GM21367 (cell line): ENCODE results near the gene KCNIP4.
"Not testable (repeated sequence)": the region's sequence is repeated elsewhere in the genome, so short reads cannot be mapped to it uniquely, and the experiment has no call there.

Experiments used
- ATAC-seq: cut with Tn5 transposase; IDR thresholded peaks from one replicate; pipeline ENCODE4 v1.9.1; 2021; ENCODE audit not compliant: unreplicated experiment

KCNIP4 gene

DNA sequence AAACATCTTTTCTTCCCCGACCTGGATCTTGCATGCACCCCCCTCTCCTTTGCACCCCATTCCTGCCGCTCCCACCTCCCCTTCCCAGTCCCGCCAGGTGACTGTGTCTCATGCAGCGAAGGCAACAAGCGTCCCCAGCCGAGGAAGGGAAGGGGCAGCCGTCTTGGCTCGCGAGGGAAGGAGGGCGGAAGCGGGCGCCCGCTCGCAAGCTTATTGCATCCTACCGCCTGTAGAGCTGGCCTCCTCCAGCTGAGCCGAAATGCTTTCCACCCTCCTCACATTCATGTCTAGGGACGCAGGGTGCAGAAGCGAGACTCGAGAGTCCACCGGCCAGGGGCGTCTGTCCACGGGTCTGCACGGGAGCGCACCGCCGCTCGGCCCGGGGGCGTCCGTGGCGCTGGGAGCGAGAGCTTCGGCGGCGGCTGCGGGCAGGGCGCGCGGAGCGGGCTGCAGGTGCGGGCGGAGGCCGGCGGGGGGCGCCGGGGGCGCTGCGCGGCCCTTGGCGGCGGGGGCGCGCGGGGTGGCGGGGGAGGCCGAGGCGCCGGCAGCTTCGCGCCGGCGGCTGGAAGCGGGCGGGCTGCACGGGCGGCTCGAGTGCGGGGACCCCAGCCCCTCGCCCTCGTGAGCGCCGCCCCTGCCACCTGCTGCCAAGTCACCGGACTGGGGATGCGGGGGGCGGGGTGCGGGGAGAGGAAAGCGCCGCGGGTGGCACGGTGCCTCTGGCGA is at the start of gene KCNIP4:
KCNIP4 (minus strand) TSS at position 426 of the 726 bp plus-strand sequence.
- ATAC-seq: no peak

DNA sequence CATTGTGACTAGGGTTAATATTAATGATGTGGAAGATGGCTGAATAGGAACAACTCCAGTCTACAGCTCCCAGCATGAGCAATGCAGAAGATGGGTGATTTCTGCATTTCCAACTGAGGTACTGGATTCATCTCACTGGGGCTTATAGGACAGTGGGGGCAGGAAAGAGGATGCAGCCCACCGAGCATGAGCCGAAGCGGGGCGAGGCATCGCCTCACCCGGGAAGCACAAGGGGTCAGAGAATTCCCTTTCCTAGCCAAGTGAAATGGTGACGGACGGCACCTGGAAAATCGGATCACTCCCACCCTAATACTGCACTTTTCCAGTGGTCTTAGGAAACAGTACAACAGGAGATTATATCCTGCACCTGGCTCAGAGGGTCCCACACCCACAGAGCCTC is 48.0 kb upstream of the KCNIP4 start:
- ATAC-seq: not testable (repeated sequence)

DNA sequence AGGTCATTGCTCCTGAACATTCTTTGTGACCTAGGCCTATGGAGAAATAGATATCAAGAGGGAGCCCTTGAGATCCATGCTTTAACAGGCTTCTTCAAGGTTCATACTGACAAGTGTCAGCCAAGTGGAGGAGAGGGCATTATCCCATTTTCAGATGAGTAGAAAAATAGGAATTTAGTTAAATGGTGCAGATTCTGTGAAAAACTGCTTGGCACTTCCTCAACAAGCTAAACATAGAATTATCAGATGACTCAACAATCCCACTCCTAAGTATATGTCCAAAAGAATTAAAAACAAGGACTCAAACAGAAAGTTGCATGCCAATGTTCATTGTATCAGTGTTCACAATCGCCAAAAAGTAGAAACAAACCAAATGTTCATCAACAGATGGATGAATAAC is 43.8 kb upstream of the KCNIP4 start:
- no peak for ATAC-seq

DNA sequence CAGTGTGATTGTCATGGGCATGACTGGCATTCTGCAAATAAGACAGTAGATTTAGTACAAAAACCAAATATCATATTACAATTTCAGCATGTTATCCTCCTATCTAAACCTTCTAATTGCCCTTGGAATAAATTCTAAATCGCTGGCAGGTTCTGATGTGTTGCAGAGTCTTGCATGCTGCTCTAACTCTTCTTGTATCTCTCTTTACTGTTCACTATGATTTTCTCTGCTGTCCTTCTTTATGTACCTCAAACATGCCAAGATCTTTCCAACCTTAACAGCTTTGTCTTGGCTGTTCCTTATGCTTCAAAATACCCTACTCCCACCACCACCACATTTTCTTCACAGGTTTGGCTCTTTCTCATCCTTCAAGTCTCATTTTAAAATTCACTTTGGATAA is 43.0 kb upstream of the KCNIP4 start:
- ATAC-seq: no peak

DNA sequence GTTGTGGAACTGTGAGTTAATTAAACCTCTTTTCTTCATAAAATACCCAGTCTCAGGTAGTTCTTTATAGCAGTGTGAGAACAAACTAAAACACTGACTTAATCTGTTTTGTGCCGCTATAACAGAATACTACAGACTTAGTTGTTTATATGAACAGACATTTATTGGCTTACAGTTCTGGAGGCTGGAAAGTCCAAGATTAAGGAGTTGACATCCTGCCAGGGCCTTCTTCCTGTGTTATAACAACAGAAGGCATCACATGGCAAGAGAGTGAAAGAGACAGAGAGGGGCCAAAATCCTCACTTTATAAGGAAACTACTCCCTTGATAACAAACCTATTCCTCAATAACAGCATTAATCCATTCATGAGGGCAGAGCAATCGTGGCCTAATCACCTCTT is 42.5 kb upstream of the KCNIP4 start:
- no peak for ATAC-seq

DNA sequence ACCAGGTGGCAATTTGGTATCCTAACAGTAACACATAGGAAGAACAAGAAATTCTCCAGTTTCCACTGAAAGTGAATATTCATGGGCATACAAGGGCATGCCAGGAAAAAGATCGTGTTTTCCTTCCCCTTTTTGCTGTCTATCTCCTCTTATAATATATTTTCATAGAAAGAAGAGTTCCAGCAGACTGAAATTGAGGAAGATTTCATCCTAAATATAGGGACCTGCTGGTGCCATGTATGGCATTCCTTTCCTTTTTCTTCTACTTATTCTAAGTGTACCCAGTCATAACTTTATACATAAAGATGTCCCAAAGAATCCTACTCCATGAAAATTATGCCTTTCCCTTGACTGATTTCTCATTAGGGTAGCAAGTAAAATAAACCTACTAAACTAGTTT is 40.8 kb upstream of the KCNIP4 start:
- ATAC-seq: no peak

DNA sequence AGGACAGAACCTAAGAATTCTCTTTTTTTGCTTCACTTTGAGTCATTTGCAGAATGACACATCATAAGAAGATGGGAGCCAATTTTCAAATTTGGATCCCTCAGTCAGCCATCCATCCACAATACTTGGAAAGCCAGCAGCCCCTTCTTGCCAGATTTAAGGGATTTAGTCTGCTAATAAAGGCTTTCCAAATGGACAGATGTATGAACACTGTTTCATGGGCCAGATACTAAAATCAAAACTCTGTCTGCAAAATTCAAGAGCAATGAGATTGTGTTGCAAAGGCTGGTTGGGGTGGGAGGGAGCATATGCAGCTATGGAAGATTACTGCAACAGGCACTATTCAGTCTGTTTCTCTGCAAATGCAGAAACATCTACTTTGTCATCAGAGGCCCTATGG is 37.7 kb upstream of the KCNIP4 start:
- ATAC-seq: no peak

DNA sequence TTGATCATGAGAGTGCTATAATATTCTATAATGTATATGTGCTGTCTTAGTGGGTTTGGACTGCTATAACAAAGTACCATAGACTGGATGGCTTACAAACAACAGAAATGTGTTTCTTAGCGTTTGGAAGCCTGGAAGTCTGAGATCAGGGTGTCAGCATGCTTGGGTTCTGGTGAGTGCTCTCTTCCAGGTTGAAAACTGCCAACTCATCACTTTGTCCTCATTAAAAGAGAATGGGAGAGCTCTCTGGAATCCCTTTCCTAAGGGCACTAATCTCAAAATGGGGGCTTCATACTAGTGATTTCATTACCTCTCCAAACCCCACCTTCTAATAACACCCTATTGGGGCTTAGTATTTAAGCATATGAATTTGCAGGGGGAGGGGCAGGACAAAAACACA is 33.5 kb upstream of the KCNIP4 start:
- no peak for ATAC-seq

DNA sequence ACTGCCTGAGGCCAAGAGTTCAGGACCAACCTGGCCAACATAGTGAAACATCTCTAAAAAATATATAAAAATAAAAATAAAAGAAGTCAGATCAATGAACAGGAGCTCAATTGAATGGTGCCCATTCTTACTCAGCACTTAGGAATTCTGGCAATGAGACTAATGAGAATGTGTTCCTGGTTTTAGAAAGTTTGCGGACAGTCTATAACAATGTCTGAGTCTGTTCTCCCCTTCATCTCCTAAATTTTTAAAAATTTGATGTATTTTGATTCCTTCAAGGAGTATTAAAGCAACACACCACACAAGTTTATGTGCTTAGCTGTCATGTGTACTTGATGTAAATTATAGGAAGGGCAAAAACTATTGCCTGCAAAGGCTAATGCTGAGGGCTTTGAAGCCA is 30.6 kb upstream of the KCNIP4 start:
- ATAC-seq: no peak

DNA sequence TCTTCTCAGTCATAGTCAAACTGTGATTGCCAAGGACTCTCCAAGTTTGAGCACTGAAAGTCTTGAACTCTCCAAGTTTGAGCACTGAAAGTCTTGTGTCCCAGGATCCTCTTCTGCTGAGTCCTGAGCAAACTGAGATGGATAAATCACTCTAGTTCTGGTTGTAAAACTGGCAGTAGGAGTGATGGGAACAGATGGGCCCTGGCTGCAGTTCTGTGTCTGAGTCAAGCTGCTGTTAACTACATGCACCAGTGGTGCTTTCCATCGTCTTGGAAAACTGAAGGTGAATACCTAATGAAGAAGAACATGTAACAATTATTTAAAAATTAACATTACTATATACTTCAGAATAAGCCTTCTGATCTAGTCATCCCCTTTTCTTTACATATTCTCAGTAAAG is 27.6 kb upstream of the KCNIP4 start:
- ATAC-seq: no peak

DNA sequence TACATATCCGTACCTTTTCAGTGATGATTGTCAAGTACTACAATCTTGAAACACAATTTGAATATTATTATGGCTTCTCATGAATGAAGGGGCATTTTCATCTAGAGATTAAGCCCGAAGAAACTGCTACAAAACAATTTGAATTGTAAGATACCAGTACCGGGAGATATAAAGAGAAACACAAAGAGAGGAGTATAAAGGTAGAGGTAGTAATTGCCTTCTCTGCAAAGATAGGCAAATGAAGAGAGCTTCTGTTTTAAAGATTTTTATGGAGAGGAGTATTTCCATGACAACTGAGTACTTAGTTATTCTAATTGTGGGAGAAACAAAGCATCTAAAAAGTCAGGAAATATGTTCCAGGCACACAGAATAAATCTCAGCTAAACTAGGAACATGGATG is 25.3 kb upstream of the KCNIP4 start:
- no peak for ATAC-seq

DNA sequence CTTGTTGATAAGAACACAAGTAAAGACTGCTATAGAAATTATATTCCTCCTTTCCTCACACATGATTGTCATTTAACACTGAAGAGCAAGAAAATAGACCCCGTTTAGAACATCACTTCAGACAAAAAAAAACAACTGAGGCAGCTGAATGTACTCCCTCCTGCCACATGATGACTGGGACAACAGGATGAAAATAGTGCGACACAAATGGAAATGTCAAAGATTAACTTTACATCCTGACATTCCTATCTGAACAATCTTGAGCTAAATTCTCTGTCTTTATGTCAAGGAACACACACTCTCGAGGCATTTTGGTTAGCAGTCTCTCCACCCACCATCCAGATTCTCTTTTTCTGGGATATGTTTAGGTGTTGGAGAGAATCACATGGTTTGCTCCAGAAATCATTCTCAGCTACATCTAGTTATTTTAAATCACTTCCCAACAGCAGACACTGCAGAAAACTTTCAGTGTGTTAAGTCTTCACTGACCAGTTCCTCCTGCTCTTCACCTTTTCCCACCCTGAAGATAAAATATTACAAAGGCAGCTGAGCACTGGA is 16.3 kb upstream of the KCNIP4 start:
- ATAC-seq: no peak

DNA sequence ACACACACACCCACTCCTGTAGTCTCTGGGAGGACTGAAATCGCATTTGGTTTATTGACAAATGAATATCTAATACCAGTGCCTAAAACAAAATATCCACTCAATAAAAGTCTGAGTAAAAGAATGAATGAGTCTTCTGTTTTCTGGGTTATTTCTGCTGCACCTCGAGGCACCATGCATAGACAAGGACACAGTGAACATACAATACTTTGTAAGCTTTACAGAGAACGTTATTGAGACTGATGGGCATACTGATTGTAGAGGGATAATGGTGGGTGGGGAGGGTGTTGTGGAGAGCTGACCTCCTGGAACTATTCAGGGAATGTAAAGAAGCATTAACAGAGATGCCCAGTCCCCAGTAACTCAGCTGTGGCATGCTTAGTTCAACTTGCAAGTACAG is 14.1 kb upstream of the KCNIP4 start:
- no peak for ATAC-seq

DNA sequence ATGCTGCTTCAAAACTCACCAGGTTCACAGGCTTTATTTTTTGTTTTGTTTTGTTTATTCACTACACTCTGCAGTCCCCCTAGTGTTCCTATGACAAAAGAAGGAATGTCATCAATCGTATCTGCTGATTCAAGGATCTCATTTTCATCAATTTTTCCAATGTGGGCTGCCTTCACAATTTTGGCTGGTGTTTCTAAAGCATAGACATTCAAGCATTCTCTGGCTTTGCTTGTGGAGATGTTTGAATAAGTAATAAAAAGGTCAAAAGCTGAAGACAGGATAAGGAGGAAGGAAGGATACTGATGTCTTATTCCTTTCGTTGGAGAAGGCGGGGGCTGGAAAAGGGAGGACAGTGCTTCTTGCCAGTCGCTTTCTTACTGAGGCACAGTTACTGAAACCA is 12.2 kb upstream of the KCNIP4 start:
- ATAC-seq: no peak

DNA sequence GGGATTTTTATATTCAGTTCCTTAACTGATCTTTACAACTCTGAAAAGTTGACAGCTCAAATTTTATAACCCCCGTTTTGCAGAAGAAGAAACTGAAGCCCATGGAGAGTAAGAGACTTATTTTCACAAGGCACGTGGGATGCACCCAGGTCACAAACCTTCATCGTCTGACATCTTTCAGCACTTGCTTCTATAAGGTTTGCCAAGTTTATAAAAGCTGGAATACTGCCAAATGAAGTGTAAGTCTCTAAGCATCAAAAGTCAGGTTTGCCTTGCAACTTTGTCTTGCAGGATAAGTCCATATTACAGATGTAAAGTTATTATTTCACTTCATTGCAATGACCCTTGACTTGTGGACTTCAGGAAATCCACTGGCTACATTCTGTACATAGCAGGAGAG is 6.3 kb upstream of the KCNIP4 start:
- ATAC-seq: no peak

DNA sequence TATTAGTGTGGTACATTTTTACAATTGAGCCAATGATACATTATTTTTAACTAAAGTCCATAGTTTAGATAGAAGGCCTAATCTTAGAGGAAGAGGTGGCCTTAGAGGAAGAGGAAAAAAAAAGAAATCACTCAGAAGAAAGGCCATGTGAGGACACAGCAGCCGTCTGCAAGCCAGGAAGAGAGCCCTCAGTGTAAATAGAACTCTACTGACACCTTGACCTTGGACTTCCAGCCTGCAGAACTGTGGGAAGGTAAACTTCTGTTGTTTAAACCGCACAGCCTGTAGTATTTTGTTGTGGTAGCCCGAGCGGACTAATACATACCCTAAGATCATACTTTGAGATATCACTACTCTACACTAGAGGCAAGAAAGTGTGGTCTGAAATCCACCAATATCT is 5.1 kb upstream of the KCNIP4 start:
- no peak for ATAC-seq

DNA sequence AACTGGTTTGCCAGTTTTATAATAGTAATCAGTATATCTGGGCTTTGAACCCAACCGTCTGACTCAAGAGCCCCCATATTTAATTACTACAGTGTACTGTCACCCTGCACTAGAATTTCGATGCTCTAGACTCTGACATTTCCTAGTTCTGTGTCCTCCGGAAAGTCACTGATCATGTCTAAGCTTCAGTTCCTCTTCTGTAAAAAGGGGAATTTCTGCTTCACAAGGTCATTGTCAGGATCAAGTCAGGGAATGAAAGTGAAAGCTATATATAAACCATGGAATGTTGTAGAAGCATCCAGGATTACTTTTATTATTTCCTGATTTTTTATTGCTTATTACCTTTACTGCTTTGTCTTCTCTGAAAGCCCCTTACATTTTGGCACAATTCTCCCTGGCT is 4.0 kb upstream of the KCNIP4 start:
- no peak for ATAC-seq

DNA sequence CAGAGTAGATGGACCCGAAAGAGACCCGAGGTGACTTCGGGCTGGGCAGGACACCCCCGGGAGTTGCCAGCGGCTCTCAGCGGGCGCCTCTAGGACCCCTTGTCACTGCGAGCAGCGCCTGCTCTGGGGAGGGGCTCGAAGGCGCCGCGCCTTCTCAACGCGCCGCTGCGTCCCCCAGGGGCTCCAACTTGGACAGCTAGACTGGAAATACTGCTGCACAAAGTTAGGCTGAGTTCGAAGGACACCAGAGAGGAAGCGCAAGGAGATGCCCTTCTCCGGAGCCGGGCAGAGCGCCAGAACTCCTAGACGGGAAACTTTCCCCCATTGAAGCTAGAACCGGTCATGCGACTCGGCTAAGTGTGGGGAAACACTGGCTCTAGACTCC is 493 bp upstream of the KCNIP4 start:
- ATAC-seq: no peak

DNA sequence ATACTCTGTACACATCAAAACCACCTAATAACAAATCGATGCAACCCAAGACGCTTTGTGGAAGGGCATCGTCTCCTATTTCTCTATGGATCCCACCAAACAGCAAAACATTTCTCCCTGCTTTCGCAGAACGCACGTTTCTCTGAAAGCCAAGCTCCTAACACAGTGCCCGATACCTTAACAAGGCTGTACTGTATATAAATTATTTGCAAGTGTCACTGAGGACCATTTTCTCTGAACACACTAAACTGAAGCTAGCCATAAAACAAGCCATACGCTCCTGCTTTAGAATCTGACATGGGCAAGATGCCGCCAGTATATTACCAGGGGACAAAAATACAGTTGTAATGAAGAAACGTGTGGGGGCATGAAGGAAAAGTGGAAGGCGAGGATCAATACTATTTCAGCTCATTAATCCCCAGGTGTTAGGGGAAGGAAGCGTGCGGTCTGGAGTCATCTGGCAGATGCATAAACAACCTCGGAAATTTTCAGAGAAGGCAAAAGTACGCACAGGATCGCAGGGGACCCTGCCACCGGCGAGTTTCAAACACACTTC is 703 bp downstream of the KCNIP4 start:
- ATAC-seq: no peak

DNA sequence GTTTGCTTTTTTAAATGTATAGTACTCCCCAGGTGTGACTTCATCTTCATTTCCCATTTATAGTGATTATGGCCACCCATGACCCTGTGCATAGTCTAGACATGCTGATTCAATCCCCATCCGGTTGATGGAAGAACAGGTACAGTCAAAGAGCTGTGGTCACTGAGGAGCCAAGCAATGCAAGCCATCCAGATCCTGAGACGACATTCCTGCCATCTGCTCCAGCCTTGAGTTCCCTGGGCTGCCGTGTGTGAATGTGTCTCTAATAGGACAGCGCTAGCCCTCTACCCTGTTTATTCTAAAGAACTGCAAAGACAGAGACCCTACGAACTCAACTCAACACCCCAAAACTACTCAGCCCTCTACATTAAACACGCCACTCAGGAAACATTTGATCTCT is 1.7 kb downstream of the KCNIP4 start:
- ATAC-seq: no peak

DNA sequence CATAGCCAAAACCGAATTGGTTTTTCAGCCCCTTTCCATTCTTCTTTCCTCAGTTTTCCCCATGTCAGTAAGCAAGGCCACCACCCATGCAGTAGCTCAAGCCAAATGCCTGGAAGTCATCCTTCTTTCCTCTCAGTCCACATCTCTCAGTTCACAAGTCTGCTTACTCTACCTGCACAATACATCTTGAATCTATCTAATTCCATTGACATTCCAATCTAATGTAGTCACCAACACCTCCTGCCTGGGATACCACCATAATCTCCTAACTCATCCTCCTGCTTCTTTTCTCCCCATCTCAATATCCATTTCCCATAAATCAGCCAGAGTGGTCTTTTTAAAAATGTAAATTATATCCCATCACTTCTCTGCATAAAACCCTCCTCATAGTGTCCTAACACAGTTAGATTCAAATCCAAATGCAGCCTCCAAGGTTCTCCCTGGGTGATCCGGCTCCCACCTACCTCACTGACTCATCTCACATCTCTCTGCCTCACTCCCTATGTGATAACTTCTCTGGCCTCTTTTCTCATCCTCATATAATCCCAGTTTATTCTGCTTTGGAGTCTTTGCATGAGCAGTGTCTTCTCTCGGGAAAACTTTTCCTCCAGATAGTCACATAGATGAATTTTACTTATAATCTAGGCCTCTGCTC is 26.9 kb downstream of the KCNIP4 start:
- ATAC-seq: no peak

DNA sequence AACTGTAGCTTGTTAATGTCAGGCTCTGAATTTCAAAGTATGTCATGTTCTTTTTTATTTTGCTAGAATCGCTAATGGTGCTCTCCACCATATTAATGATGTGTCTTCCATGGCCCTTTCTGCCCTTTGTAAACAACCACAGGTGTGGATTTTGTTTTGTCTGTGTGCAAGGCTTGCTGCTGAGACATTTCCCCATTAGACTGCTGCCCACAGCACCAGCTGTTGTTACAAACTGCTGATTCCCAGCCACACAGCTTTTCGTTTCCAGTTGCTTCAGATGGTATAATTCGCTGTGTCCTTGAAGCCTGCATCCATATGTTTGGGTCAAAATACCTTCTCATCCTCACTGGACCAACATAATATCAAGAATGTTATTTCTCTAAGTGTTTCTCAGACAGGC is 32.8 kb downstream of the KCNIP4 start:
- no peak for ATAC-seq
